SH-SY5Y (cell line): ENCODE results near the gene RIC1.

ENCODE experiments used
- GATA2 ChIP-seq: IDR thresholded peaks from 2 replicates; pipeline ENCODE4 v1.6.1; 2011; ENCODE audit warnings: mild to moderate bottlenecking, low read depth, low read length
- GATA3 ChIP-seq: IDR thresholded peaks from 2 replicates; pipeline ENCODE4 v1.6.1; 2011; ENCODE audit warnings: low read depth, mild to moderate bottlenecking, low read length, moderate library complexity

DNA sequence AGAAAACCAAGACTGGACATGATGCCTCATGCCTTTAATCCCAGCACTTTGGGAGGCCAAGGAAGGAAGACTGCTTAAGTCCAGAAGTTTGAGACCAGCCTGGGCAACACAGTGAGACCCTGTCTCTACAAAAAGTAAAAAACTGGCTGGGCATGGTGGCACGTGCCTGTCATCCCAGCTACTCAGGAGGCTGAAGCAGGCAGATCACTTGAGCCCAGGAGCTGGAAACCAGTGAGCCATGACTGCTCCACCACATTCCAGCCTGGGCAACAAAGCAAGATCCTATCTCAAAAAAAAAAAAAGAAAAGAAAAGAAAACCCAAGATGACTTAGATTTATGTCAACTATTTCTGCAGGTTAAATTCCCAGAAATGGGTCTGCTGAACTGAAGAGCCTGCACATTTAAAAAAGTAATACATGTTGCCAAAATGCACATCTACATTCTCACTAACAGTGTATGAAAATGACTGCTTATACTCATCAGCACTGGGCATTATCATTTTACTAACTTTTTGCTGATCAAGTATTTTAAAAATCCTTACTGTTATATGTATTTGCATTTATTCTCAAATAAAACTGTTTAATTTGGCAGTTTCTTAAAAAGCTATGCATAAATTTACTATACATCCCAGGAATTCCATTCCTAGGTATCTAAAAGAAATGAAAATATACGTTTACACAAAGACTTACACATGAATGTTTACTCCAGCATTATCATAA lies 189.7 kb downstream of the RIC1 start:
- TF ChIP-seq GATA2: no peak
- no peak for TF ChIP-seq GATA3
